Thoracic aorta (tissue), 2 donors: Measurements from ENCODE around the gene MRPS10. TPM values are rescaled to one million over a fixed set of nuclear protein-coding genes. Genes with fewer than 3 reads are reported as not detected.

ENCODE experiments used
- ATAC-seq: fragments of 150-250 bp; one replicate; pipeline ENCODE4 v1.8.0; 2017; ENCODE audit warnings: low read depth; ENCODE audit not compliant: insufficient number of reproducible peaks, low FRiP score
- DNase-seq: peaks from one replicate; pipeline ENCODE4 v3.0.0-alpha.2; 2020; ENCODE audit warnings: low spot score
- H3K27ac ChIP-seq, 2 donors: fragments of 200-600 bp; sonication (generic); 1 replicate in 1 of 2; 2 replicates in 1 of 2; pipeline ENCODE4 v1.5.1; 2016; ENCODE audit warnings: mild to moderate bottlenecking in 2 of 2, moderate library complexity in 2 of 2
- H3K27me3 ChIP-seq: fragments of 200-600 bp; sonication (generic); replicated peaks from 2 replicates; pipeline ENCODE4 v1.6.0; 2016; ENCODE audit warnings: mild to moderate bottlenecking; ENCODE audit not compliant: insufficient read depth
- H3K36me3 ChIP-seq: fragments of 200-600 bp; sonication (generic); one replicate; pipeline ENCODE4 v1.5.1; 2016
- H3K4me1 ChIP-seq, 2 donors: fragments of 200-600 bp; sonication (generic); 1 replicate in 1 of 2; 2 replicates in 1 of 2; pipeline versions ENCODE4 v1.5.1 to v1.6.0; 2016; ENCODE audit warnings: low read depth in 2 of 2, mild to moderate bottlenecking in 1 of 2; ENCODE audit not compliant: control insufficient read depth in 1 of 2
- H3K4me3 ChIP-seq: fragments of 200-600 bp; sonication (generic); 2 replicates; pipeline ENCODE4 v1.5.1; 2016; ENCODE audit warnings: mild to moderate bottlenecking
- H3K9me3 ChIP-seq: fragments of 200-600 bp; sonication (generic); 2 replicates; pipeline ENCODE4 v1.5.1; 2016
- CTCF ChIP-seq: fragments of 200-600 bp; sonication (generic); IDR thresholded peaks from one replicate; pipeline ENCODE4 v1.5.1; 2019; ENCODE audit warnings: antibody characterized with exemption
- total RNA-seq, 2 donors: library from RNA; depleted of rRNA; stranded (reverse); fragments of >200 nt; gene quantifications; one replicate each; pipeline versions ENCODE4 v1.1.0 to v1.2.3, GENCODE V29; 2016

MRPS10 gene
- total RNA-seq, 2 donors from 2014 or later, result 23.0 to 30.0 TPM

- Histone ChIP-seq H3K27ac (no peak overlapping the region), H3K27me3 (no peaks in the 10 kb centered on the region), H3K4me1 (no peaks in the 10 kb centered on the region), H3K4me3 (no peak overlapping the region), H3K36me3 (no peaks in the 10 kb centered on the region), H3K9me3 (no peaks in the 10 kb centered on the region)
- peak; percentile 58 for TF ChIP-seq CTCF
- ATAC-seq, result no peak
- no peak for DNase-seq
Observed at GRCh38 chr6:42260972-42261371, 43.3 kb upstream of the MRPS10 start.

- DNase-seq (no peak), ATAC-seq (no peak)
- Histone ChIP-seq H3K4me3 (no peak overlapping the region), H3K9me3 (no peaks in the 10 kb centered on the region), H3K27me3 (no peaks in the 10 kb centered on the region), H3K36me3 (no peaks in the 10 kb centered on the region), H3K4me1 (no peaks in the 10 kb centered on the region), H3K27ac (no peak overlapping the region)
- TF ChIP-seq CTCF, result no peak
Observed at GRCh38 chr6:42260396-42260888, 42.8 kb upstream of the MRPS10 start.

- DNase-seq (no peak), ATAC-seq (no peak)
- H3K27me3 ChIP-seq, result no peaks in the 10 kb centered on the region
- H3K9me3 ChIP-seq, result no peaks in the 10 kb centered on the region
- no peaks in the 10 kb centered on the region for H3K36me3 ChIP-seq
- H3K27ac ChIP-seq, result no peak overlapping the region
- H3K4me1 ChIP-seq, result no peaks in the 10 kb centered on the region
- H3K4me3 ChIP-seq, result no peak overlapping the region
- TF ChIP-seq CTCF, result no peak
Observed at GRCh38 chr6:42259841-42260395, 42.3 kb upstream of the MRPS10 start.

- Histone ChIP-seq H3K4me1 (no peaks in the 10 kb centered on the region), H3K27me3 (no peaks in the 10 kb centered on the region), H3K36me3 (no peaks in the 10 kb centered on the region), H3K27ac (no peak overlapping the region), H3K4me3 (no peak overlapping the region), H3K9me3 (no peaks in the 10 kb centered on the region)
- ATAC-seq (no peak), DNase-seq (no peak)
- TF ChIP-seq CTCF, result no peak
Observed at GRCh38 chr6:42259286-42259685, 41.6 kb upstream of the MRPS10 start.

- no peaks in the 10 kb centered on the region for H3K27me3 ChIP-seq
- no peak overlapping the region for H3K27ac ChIP-seq
- ATAC-seq (no peak), DNase-seq (no peak)
- no peaks in the 10 kb centered on the region for H3K36me3 ChIP-seq
- no peak for TF ChIP-seq CTCF
- no peak overlapping the region for H3K4me3 ChIP-seq
- H3K9me3 ChIP-seq, result no peaks in the 10 kb centered on the region
- no peaks in the 10 kb centered on the region for H3K4me1 ChIP-seq
Observed at GRCh38 chr6:42257614-42258013, 40.0 kb upstream of the MRPS10 start.
